Measurements from ENCODE around the gene ATF6. TPM values are rescaled to one million over a fixed set of nuclear protein-coding genes. Genes with fewer than 3 reads are reported as not detected.
"Not testable (repeated sequence)": the region's sequence is repeated elsewhere in the genome, so short reads cannot be mapped to it uniquely, and the experiment has no call there.

Gene ATF6
- total and polyA plus RNA-seq, 12 donors, result 2.6 to 20.9 (median 15.2) TPM

DNA sequence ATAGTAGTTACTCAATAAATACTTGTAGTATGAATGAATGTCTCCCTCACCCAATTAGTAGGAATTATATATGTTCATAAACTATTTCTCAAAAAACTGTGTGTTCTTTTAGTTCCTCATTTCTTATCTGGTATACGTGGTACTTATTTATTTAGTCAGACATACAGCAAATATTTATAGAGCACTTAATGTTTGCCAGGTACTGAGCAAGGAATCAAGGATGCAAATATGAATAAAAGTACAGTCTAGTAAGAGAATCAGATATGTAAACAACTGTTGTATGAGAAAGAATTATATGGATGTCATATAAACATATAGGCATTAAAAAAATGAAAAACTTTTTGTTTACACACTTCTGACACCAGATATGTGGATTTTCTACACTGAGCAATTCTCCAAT, 58.5 kb downstream of the ATF6 start:
- Histone ChIP-seq H3K4me3 (no peak overlapping the region), H3K36me3 (peaks cover 0 to 70% (median 16%) of the 10 kb centered on the region in 9 donors), H3K27me3 (no peaks in the 10 kb centered on the region), H3K27ac (no peak overlapping the region), H3K9me3 (no peaks in the 10 kb centered on the region), H3K4me1 (peaks cover 0 to 7% (median 0%) of the 10 kb centered on the region in 9 donors)
- WGBS, 2 donors, result 88 to 90% methylated on average over 1 of the region's 1 CpG
- TF ChIP-seq, protein P1, sequence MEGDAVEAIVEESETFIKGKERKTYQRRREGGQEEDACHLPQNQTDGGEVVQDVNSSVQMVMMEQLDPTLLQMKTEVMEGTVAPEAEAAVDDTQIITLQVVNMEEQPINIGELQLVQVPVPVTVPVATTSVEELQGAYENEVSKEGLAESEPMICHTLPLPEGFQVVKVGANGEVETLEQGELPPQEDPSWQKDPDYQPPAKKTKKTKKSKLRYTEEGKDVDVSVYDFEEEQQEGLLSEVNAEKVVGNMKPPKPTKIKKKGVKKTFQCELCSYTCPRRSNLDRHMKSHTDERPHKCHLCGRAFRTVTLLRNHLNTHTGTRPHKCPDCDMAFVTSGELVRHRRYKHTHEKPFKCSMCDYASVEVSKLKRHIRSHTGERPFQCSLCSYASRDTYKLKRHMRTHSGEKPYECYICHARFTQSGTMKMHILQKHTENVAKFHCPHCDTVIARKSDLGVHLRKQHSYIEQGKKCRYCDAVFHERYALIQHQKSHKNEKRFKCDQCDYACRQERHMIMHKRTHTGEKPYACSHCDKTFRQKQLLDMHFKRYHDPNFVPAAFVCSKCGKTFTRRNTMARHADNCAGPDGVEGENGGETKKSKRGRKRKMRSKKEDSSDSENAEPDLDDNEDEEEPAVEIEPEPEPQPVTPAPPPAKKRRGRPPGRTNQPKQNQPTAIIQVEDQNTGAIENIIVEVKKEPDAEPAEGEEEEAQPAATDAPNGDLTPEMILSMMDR (IDR thresholded peaks at IDR 0.05), result no peak
- no peak for ATAC-seq
- intact Hi-C loops (cut with DNase I), result loop anchor here in 1 of 10 donors (2.0 kb wide), 1 partner anchor 54 kb away; no protein-coding TSS in a partner anchor
- DNase-seq, result no peak

DNA sequence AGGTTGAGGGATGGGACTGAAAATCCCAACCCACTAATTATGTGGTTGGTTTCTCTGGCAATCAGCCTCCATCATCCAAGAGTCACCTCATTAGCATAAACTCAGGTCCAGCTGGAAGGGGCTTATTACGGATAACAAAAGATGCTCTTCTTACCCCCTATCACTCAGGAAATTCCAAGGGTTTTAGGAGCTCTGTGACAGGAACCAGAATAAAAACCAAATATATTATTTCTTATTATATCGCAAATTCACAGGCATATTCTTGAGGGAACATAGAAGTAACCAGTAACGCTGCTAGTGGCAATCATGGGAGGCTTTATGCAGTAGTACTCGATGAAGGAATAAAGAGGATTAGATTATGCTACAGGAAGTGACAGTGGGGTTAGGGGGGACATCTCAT, 59.7 kb downstream of the ATF6 start:
- TF ChIP-seq, protein P1 (IDR thresholded peaks at IDR 0.05), result no peak
- H3K27ac ChIP-seq, result no peak overlapping the region
- H3K4me1 ChIP-seq, result peaks cover 0 to 7% (median 0%) of the 10 kb centered on the region in 9 donors
- no peak for ATAC-seq
- 93 to 98% methylated on average over 4 of the region's 4 CpGs for WGBS, 2 donors
- intact Hi-C loops (cut with DNase I), result loop anchor here in 1 of 10 donors (2.0 kb wide), 1 partner anchor 53 kb away; no protein-coding TSS in a partner anchor
- H3K36me3 ChIP-seq, result peaks cover 0 to 58% (median 9%) of the 10 kb centered on the region in 9 donors
- no peaks in the 10 kb centered on the region for H3K27me3 ChIP-seq
- H3K9me3 ChIP-seq, result no peaks in the 10 kb centered on the region
- no peak overlapping the region for H3K4me3 ChIP-seq
- DNase-seq, result no peak

DNA sequence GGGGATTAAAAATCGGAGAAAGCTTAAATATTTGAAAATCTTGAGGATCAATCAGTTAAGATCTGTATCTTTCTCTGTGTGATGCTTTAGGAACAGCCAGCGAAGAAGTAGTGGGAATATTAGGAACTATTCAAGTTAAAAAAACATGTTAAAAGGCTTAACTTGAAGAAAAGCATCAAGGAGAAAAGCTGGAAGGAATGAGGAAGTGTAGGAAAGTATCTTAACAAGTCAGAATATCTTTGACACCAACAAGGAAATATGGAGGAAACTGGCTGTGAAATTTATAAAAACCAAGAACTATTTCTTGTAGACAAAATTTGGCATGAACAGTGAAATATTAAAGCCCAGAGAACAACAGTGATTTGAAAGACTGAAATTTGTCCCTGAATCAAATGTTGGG, 60.4 kb downstream of the ATF6 start:
- intact Hi-C loops (cut with DNase I), result no loop called here
- no peaks in the 10 kb centered on the region for H3K9me3 ChIP-seq
- H3K4me3 ChIP-seq, result no peak overlapping the region
- TF ChIP-seq, protein P1 (IDR thresholded peaks at IDR 0.05), result no peak
- ATAC-seq (no peak), DNase-seq (no peak)
- peaks cover 0 to 7% (median 0%) of the 10 kb centered on the region in 9 donors for H3K4me1 ChIP-seq
- WGBS, 2 donors, result 97 to 99% methylated on average over 2 of the region's 2 CpGs
- H3K27me3 ChIP-seq, result no peaks in the 10 kb centered on the region
- peaks cover 0 to 52% (median 4%) of the 10 kb centered on the region in 9 donors for H3K36me3 ChIP-seq
- H3K27ac ChIP-seq, result no peak overlapping the region

DNA sequence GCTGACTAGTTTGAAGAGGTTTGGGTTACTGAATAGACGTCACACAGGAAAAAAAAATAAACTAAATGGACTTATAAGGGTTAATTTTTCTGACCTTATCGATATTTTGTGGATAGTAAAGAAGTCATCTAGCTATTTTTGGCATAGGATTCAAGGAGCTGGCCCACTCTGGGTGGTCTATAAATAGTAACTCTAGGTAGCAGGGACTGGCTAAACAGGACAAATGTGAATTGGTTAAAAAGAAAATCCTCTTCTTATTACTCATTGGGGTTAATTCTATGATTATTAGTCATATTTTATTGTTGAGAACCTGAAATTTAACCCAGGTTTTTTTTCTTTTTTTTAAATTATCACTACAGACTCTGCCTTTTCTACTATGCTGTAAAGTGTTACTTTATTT, 61.7 kb downstream of the ATF6 start:
- Histone ChIP-seq H3K27ac (no peak overlapping the region), H3K4me3 (no peak overlapping the region), H3K27me3 (no peaks in the 10 kb centered on the region), H3K9me3 (peaks cover 0 to 3% (median 0%) of the 10 kb centered on the region in 11 donors), H3K36me3 (peaks cover 0 to 39% (median 0%) of the 10 kb centered on the region in 9 donors), H3K4me1 (peaks cover 0 to 7% (median 0%) of the 10 kb centered on the region in 9 donors)
- DNase-seq (no peak), ATAC-seq (peak in 1 of 8 donors; percentile 48)
- WGBS, 2 donors, result 39 to 54% methylated on average over 2 of the region's 2 CpGs
- intact Hi-C loops (cut with DNase I), result no loop called here
- TF ChIP-seq, protein P1 (IDR thresholded peaks at IDR 0.05), result no peak

DNA sequence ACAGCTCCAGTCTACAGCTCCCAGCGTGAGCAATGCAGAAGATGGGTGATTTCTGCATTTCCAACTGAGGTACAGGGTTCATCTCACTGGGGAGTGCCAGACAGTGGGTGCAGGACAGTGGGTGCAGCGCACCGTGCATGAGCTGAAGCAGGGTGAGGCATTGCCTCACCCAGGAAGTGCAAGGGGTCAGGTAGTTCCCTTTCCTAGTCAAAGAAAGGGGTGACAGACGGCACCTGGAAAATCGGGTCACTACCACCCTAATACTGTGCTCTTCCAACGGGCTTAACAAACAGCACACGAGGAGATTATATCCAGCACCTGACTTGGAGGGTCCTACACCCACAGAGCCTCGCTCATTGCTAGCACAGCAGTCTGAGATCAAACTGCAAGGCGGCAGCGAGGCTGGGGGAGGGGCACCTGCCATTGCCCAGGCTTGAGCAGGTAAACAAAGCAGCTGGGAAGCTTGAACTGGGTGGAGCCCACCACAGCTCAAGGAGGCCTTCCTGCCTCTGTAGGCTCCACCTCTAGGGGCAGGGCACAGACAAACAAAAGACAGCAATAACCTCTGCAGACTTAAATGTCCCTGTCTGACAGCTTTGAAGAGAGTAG, 66.3 kb downstream of the ATF6 start:
- ATAC-seq; H3K27me3 ChIP-seq; H3K4me1 ChIP-seq; DNase-seq; H3K4me3 ChIP-seq; intact Hi-C loops (cut with DNase I); H3K27ac ChIP-seq: not testable (repeated sequence)
- Histone ChIP-seq H3K36me3 (peaks cover 0 to 31% (median 0%) of the 10 kb centered on the region in 9 donors), H3K9me3 (peaks cover 0 to 13% (median 0%) of the 10 kb centered on the region in 11 donors)
- 96 to 98% methylated on average over 10 of the region's 10 CpGs for WGBS, 2 donors

Measured in heart right ventricle (tissue), 16 donors.